Renal pelvis (tissue), 4 donors: Measurements from ENCODE around the gene U2AF1L4. TPM values are rescaled to one million over a fixed set of nuclear protein-coding genes. Genes with fewer than 3 reads are reported as not detected.

ENCODE experiments used
- DNase-seq: peaks from one replicate; pipeline ENCODE4 v3.0.0-alpha.2; 2013
- polyA plus RNA-seq, 3 donors: library from polyadenylated mRNA; unstranded; fragments of 120-200 nt; gene quantifications; one replicate each; pipeline ENCODE4 v1.2.1, GENCODE V29; 2013; ENCODE audit not compliant: insufficient read length in 3 of 3

The U2AF1L4 gene
- polyA plus RNA-seq, 3 donors = 18.0 to 21.7 (median 19.3) TPM

- DNase-seq = peak; percentile 97
Observed at GRCh38 chr19:35744430-35745327, 539 bp downstream of the U2AF1L4 start.

- no peak for DNase-seq
Observed at GRCh38 chr19:35743640-35744429, 1.4 kb downstream of the U2AF1L4 start.

DNA sequence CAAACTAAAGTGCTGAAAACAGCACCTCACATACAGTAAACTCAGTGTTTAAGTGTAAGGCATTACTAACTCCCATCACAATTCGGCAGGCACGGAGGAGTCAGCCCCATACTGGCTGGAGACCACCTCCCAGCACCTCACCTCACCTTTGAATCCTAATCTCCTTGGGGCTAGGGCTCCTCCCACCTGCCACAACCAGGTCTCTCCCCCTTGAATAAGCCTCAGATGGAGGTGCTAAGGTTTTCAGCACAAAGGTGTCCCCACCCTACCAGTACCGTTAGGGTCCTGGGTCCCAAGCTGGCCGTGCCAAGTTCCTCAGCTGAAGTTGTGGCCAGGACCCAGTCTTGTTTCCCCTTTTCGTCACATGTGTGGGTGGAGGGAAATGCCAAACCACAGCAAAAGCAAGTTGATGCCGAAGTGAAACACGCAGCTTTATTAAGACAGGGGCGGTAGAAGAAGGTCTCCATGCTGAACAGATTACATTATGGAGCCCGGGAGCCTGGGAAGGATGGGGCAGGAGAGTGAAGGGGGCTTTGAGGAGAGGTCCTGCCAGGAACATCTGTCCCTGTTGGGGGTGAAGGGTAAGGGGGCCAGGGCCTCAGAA, 3.0 kb downstream of the U2AF1L4 start, which contains the start of gene IGFLR1:
Gene IGFLR1, minus strand, starts transcription at position 332 of the 604 bp plus-strand sequence. CDS start 1,272 bp downstream, outside the sequence.
- no peak for DNase-seq

- no peak for DNase-seq
Observed at GRCh38 chr19:35741203-35741515, 4.1 kb downstream of the U2AF1L4 start.

DNA sequence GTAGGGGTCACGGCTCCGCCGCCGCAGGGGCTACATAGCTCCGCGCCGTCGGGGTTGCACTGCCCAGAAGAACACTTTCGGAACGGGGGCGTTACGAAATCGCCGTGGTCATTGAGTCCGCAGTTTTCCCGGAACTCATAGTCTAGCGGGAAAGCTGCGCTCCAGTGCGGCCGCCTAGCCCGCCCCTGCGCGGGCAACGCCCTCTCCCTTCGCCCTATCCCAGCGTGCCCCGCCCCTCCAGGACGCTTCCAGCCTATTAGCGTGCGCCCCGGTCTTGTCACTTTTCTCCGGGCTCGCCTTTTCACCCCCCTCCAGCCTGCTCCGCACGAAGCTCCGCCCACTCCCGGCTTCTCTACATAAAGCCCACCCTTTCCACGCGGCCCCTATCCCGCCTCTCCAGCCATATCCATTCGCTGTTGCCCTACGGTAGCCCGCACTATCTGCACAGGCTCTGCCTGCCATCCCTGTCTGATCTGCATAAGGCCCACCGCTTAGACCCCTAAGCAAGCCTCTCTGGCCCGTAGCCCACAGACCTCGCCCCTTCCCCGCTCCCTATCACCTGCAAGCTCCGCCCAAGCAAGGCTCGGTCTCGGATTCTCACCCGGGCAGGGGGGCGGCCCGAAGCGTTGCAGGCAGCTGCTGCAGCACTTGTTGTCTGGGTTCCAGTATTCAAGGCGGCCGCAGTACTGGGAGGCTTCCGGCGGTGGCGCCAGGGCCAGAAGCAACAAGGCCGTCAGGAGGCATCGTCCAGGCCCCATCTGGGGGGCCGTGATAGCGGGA, 4.6 kb downstream of the U2AF1L4 start:
- DNase-seq = peak; percentile 98

DNA sequence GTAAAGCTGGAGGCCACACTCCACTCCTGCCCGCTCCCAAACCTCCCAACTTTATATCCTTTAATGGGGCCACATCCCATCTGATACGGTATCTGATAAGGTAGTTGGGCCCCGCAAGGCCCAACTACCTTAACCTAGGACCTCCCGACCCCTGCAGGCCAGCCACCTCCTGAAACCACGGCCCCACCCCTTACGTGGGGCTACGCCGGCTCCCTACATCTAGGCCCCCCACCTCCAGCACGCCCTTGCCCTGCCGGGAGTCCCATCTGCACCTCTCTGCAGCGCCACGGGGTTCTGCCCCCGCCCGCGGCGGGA, 5.2 kb downstream of the U2AF1L4 start:
- no peak for DNase-seq

DNA sequence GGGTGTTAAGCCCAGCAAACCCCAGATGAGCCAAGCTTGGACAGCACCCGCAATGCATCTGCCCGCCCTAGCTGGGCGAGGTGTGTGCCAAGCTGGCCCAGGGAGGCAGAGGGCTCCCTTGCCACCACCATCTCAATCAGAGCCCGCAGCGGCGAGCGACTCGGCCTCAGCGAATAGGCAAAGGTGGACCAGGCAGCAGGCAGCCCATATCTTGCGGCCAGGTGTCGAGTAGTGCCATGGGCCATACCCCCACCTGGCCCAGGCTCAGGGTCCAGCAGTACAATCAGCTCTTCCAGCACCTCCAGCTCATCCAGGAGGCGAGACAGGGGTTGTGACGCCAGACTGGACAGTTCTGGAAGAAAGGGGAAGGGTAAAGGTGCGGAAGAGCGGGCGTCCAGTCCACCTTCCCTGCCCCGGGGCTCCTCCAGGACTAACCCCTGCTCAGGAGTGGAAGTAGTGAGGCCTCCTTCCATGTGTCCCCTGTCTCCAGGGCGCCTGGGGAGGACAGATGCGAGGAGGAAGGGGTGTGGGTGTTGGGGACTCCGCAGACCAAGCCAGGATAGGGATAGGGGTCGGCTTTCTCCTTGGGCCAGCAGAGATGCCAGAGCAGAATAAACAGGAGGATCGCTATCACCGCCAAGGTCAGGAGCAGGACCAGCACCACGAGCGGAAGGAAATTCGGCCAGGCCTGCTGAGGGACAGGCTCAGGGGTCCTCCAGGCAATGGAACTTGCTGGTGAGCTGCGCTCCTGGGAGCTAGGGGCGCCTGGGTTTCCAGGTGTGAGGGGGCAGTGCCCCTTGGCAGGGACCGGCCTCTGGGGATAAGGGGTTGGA, 5.7 kb downstream of the U2AF1L4 start:
- DNase-seq = no peak

GRCh38 chr19:35738887-35739229, 6.4 kb downstream of the U2AF1L4 start:
- DNase-seq = no peak

GRCh38 chr19:35738021-35738886, 7.0 kb downstream of the U2AF1L4 start:
- no peak for DNase-seq

- DNase-seq = no peak
Observed at GRCh38 chr19:35736913-35737886, 8.0 kb downstream of the U2AF1L4 start.

GRCh38 chr19:35734889-35735288, 10.3 kb downstream of the U2AF1L4 start:
- no peak for DNase-seq

GRCh38 chr19:35734273-35734672, 10.9 kb downstream of the U2AF1L4 start:
- no peak for DNase-seq

DNA sequence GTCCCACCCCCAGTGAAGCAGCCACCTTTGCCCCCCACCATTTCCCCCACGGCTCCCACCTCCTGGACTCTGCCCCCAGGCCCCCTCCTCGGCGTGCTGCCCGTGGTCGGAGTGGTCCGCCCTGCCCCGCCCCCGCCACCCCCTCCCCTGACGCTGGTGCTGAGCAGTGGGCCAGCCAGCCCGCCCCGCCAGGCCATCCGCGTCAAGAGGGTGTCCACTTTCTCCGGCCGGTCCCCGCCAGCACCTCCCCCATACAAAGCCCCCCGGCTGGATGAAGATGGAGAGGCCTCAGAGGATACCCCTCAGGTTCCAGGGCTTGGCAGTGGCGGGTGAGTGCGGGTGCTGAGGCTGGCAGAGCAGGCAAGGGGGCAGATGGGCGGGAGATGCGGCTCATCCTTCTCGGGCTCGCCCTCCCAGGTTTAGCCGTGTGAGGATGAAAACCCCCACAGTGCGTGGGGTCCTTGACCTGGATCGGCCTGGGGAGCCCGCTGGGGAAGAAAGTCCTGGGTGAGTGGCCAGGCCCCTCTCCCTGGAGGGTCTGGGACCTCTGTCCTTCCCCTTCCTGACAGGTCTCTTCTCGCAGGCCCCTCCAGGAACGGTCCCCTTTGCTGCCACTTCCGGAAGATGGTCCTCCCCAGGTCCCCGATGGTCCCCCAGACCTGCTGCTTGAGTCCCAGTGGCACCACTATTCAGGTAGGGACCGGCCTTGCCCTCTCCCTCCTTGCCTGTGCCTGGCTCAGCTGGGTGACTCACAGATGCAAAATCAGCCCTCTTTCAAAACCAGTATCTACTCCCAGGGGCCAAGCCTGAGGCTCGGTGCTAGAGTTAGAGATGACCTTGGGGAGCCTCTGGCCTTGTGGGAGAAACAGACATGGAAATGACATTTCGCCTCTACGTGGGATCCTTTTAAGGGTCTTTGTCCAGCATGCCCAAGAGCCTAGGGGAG, 11.8 kb downstream of the U2AF1L4 start:
- no peak for DNase-seq

DNA sequence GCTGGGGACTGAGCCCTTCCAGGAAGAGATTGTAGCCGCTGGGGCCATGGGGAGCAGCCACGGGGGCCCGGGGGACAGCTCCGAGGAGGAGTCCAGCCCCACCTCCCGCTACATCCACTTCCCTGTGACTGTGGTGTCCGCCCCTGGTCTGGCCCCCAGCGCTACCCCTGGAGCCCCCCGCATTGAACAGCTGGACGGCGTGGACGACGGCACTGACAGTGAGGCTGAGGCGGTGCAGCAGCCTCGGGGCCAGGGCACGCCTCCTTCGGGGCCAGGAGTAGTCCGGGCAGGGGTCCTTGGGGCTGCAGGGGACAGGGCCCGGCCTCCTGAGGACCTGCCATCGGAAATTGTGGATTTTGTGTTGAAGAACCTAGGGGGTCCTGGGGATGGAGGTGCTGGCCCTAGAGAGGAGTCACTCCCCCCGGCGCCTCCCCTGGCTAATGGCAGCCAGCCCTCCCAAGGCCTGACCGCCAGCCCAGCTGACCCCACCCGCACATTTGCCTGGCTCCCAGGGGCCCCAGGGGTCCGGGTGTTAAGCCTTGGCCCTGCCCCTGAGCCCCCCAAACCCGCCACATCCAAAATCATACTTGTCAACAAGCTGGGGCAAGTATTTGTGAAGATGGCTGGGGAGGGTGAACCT, 12.6 kb downstream of the U2AF1L4 start:
- DNase-seq = no peak

GRCh38 chr19:35731779-35732405, 13.3 kb downstream of the U2AF1L4 start:
- DNase-seq = no peak

- no peak for DNase-seq
Observed at GRCh38 chr19:35731353-35731752, 13.9 kb downstream of the U2AF1L4 start.

DNA sequence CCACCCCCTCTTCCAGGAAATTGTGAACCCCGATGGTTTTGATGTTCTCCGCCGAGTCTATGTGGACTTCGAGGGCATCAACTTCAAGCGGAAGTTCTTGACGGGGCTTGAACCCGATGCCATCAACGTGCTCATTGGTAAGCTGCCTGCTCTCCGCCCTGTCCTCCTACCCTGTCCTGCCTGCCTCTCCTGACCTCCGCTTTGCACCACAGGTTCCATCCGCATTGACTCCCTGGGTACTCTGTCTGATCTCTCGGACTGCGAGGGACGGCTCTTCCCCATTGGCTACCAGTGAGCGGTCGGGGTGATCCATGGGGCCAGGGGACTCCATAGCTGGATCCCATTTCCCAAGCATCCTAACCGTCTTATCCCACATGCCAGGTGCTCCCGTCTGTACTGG, 14.9 kb downstream of the U2AF1L4 start:
- DNase-seq = no peak
